ENCODE measurements around the gene DHRS1.

DHRS1 gene

DNA sequence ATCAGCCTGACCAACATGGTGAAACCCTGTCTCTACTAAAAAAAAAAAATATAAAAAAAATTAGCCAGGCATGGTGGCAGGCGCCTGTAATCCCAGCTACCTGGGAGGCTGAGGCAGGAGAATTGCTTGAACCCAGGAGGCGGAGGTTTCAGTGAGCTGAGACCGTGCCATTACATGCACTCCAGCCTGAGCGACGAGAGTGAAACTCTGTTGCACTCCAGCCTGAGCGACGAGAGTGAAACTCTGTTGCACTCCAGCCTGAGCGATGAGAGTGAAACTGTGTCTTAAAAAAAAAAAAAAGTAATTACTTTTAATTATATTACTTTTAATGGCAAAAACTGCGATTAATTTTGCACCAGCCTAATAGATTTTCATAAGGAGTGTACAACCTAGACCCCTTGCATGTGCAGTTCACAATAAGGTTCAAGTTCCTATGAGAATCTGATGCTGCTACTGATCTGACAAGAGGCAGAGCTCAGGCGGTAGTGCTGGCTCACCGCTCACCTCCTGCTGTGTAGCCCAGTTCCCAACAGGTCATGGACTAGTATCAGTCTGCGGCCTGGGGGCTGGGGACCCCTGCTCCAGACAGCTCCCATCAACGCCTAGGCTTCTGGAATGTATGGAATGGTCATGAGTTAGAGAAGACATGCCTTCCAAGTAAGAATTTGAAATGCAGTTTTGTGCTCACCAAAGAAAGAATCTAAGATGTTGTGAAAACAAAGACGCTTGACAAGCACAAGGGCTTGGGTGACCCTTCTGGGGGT is 21.8 kb upstream of the DHRS1 start:
- no peak overlapping the region for H3K4me3 ChIP-seq (ENCODE audit: low read depth, low read length)
- DNase-seq (ENCODE audit: low read depth) = no peak
- TF ChIP-seq, protein P1, sequence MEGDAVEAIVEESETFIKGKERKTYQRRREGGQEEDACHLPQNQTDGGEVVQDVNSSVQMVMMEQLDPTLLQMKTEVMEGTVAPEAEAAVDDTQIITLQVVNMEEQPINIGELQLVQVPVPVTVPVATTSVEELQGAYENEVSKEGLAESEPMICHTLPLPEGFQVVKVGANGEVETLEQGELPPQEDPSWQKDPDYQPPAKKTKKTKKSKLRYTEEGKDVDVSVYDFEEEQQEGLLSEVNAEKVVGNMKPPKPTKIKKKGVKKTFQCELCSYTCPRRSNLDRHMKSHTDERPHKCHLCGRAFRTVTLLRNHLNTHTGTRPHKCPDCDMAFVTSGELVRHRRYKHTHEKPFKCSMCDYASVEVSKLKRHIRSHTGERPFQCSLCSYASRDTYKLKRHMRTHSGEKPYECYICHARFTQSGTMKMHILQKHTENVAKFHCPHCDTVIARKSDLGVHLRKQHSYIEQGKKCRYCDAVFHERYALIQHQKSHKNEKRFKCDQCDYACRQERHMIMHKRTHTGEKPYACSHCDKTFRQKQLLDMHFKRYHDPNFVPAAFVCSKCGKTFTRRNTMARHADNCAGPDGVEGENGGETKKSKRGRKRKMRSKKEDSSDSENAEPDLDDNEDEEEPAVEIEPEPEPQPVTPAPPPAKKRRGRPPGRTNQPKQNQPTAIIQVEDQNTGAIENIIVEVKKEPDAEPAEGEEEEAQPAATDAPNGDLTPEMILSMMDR (IDR thresholded peaks at IDR 0.05; ENCODE audit: insufficient read depth, low read depth, low read length, missing control alignments) = no peak

DNA sequence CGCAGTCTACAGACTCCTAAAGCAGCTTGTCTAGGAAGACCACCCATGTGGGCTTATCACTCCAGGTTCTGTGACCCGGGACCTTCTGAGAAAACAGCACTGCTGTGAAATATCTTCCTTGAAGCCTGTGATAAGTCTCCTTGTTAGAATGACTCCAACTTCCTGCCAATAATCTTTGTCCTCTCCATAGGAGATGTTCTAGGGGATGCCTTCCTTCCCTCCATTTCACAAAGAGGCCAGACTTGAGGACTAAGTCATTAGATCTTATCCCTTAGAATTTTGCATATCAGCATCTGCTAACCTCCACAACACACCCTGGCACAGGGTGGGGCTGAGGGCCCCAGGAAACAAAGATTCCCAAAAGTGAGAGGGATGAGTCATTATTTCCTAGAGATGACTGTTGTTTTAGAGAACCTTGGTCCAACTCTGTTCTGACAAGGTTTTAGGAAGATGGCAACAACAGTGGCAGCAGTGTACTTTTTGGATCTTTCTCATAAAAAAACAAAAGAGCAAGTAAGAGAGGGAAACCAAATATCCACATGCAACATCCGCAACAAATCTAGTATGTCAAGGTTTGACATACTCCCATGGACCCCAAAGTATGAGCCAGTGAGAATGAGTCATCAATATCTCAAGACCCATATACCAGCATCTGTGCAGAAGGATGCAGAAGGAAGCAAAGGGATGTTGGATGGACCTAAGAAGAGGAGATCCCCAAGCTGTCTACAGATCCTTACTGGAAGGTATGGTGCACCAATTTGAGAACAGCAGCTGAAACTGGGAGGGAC is 17.8 kb upstream of the DHRS1 start:
- H3K4me3 ChIP-seq (ENCODE audit: low read depth, low read length) = no peak overlapping the region
- TF ChIP-seq, protein P1 (IDR thresholded peaks at IDR 0.05; ENCODE audit: insufficient read depth, low read depth, low read length, missing control alignments) = no peak
- DNase-seq (ENCODE audit: low read depth) = no peak

DNA sequence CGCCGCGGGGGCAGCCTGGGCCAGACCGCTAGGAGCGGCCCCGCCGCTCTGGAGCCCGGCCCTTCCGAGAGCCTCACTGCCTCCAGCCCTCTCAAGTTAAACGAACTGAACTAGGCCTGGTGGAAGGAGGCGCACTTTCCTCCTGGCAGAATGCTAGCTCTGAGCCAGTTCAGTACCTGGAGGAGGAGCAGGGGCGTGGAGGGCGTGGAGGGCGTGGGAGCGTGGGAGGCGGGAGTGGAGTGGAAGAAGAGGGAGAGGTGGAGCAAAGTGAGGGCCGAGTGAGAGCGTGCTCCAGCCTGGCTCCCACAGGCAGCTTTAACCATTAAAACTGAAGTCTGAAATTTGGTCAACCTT is 17.0 kb upstream of the DHRS1 start:
- no peak overlapping the region for H3K4me3 ChIP-seq (ENCODE audit: low read depth, low read length)
- TF ChIP-seq, protein P1 (IDR thresholded peaks at IDR 0.05; ENCODE audit: insufficient read depth, low read depth, low read length, missing control alignments) = no peak
- DNase-seq (ENCODE audit: low read depth) = no peak

DNA sequence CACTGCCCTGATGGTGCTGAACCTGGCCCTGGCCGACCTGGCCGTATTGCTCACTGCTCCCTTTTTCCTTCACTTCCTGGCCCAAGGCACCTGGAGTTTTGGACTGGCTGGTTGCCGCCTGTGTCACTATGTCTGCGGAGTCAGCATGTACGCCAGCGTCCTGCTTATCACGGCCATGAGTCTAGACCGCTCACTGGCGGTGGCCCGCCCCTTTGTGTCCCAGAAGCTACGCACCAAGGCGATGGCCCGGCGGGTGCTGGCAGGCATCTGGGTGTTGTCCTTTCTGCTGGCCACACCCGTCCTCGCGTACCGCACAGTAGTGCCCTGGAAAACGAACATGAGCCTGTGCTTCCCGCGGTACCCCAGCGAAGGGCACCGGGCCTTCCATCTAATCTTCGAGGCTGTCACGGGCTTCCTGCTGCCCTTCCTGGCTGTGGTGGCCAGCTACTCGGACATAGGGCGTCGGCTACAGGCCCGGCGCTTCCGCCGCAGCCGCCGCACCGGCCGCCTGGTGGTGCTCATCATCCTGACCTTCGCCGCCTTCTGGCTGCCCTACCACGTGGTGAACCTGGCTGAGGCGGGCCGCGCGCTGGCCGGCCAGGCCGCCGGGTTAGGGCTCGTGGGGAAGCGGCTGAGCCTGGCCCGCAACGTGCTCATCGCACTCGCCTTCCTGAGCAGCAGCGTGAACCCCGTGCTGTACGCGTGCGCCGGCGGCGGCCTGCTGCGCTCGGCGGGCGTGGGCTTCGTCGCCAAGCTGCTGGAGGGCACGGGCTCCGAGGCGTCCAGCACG is 16.4 kb upstream of the DHRS1 start:
- TF ChIP-seq, protein P1 (IDR thresholded peaks at IDR 0.05; ENCODE audit: insufficient read depth, low read depth, low read length, missing control alignments) = no peak
- no peak for DNase-seq (ENCODE audit: low read depth)
- H3K4me3 ChIP-seq (ENCODE audit: low read depth, low read length) = no peak overlapping the region

DNA sequence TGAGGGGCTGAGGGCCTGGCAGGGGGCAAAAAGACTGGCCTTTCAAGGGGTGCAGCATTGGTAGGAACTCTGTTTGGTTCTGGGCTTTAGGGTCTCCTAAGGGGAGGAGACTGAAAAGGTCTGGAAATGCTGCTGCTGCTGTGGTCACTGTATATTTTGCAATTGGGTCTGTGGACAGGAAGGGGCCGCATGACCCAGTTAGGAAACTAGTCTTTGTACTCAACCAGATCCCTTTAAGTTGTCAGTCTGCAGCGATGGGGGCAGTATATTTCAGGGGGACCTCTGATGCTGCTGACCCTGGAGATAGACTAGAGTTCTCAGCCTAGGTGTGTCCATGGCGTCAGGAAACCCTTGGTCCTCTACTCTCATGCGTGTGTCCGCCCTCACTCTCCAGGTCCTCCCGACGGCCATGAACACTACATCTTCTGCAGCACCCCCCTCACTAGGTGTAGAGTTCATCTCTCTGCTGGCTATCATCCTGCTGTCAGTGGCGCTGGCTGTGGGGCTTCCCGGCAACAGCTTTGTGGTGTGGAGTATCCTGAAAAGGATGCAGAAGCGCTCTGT is 15.7 kb upstream of the DHRS1 start:
- H3K4me3 ChIP-seq (ENCODE audit: low read depth, low read length) = no peak overlapping the region
- TF ChIP-seq, protein P1 (IDR thresholded peaks at IDR 0.05; ENCODE audit: insufficient read depth, low read depth, low read length, missing control alignments) = no peak
- no peak for DNase-seq (ENCODE audit: low read depth)

DNA sequence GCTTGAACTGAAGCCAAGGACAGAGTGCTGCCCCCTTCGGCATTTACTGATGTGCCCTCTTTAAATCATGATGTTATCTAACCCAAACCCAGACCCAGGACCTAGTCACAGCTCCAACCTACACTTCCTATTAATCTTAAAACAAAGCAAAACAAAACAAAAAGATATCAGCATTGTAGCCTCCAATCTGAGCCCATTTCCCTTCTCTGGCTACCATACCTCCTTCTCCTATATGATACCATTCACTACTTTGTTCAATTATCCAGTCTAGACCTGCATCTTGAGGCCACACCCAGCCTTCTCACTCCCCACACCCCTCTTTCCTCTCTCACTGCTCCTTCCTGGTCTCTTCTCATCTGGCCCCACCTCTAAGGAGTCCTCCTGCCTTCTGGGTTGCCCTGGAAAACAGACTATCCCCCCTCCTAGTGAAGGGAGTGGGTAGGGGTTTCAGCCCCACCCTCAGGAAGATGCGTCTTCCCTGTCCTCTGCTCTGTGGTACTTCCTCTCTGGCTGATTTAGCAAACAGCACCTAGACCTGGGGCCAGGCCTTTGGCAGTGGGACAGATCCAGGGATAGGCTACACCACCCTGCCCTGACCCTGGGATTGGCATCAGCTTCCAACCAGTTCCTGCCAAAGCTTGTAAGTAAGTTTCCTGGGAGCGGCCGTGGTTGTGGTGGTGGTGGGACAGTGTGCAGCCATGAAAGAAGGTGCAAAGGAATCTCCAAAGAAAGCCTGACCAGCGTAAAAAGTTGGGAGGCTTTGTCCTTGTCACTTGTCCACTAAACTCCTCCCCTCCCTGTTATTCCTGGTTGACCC is 15.0 kb upstream of the DHRS1 start:
- no peak overlapping the region for H3K4me3 ChIP-seq (ENCODE audit: low read depth, low read length)
- DNase-seq (ENCODE audit: low read depth) = no peak
- TF ChIP-seq, protein P1 (IDR thresholded peaks at IDR 0.05; ENCODE audit: insufficient read depth, low read depth, low read length, missing control alignments) = no peak

All from GM12865 (cell line).